ENCODE data around the gene CPA2. TPM values are rescaled to one million over a fixed set of nuclear protein-coding genes. Genes with fewer than 3 reads are reported as not detected.

Gene CPA2
- total and polyA plus RNA-seq, 2 experiments from 2014 or later, result not detected

GRCh38 chr7:130273933-130274255 lies 7.2 kb downstream of the CPA2 start:
- DNase-seq (ENCODE audit: low spot score), result peak; percentile 58
- H4K20me1 ChIP-seq (replicated peaks; ENCODE audit: insufficient read depth), result no peaks in the 10 kb centered on the region
- peaks cover 11% of the 10 kb centered on the region; the same call in 1 of the 2 replicates for H3K9me2 ChIP-seq (ENCODE audit: insufficient read depth)
- Mint-ChIP-seq H3K4me1 (peaks cover 60% of the 10 kb centered on the region), H3K4me3 (peak overlapping the region; percentile 58), H3K36me3 (ENCODE audit: low read depth) (no peaks in the 10 kb centered on the region), H3K9me3 (peaks cover 2% of the 10 kb centered on the region; the same call in 2 of the 3 replicates), H3K27me3 (ENCODE audit: insufficient read depth, low read depth, poor library complexity) (peaks cover 6% of the 10 kb centered on the region), H3K27ac (peak overlapping the region; percentile 99)
- H3K27me3 ChIP-seq (ENCODE audit: insufficient read depth), result no peaks in the 10 kb centered on the region
- peak overlapping the region; percentile 26; the same call in 1 of the 2 replicates for H2AFZ ChIP-seq
- no peak for TF ChIP-seq JUNB (IDR thresholded peaks at IDR 0.05; ENCODE audit: unreplicated experiment)
- TF ChIP-seq, protein P1, sequence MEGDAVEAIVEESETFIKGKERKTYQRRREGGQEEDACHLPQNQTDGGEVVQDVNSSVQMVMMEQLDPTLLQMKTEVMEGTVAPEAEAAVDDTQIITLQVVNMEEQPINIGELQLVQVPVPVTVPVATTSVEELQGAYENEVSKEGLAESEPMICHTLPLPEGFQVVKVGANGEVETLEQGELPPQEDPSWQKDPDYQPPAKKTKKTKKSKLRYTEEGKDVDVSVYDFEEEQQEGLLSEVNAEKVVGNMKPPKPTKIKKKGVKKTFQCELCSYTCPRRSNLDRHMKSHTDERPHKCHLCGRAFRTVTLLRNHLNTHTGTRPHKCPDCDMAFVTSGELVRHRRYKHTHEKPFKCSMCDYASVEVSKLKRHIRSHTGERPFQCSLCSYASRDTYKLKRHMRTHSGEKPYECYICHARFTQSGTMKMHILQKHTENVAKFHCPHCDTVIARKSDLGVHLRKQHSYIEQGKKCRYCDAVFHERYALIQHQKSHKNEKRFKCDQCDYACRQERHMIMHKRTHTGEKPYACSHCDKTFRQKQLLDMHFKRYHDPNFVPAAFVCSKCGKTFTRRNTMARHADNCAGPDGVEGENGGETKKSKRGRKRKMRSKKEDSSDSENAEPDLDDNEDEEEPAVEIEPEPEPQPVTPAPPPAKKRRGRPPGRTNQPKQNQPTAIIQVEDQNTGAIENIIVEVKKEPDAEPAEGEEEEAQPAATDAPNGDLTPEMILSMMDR (conservative IDR thresholded peaks at IDR 0.05; ENCODE audit: low read depth in 2 of 2), result 0 out of 4 replicates have a peak, but pooled peaks of 1 of the 2 experiments have one; percentile 15
- H3K27ac ChIP-seq (ENCODE audit: low read depth), result peak overlapping the region; percentile 87
- peaks cover 3% of the 10 kb centered on the region; the same call in 1 of the 2 replicates for H3F3A ChIP-seq (replicated peaks; ENCODE audit: low read depth)
- H3K4me3 ChIP-seq, result peak overlapping the region; percentile 31
- no peaks in the 10 kb centered on the region for H3K36me3 ChIP-seq (ENCODE audit: insufficient read depth)
- ATAC-seq, result peak; percentile 9
- H3K4me1 ChIP-seq (ENCODE audit: insufficient read depth), result peaks cover 43% of the 10 kb centered on the region
- H3K4me2 ChIP-seq, result peak overlapping the region; percentile 48
- no peaks in the 10 kb centered on the region for H3K79me2 ChIP-seq (replicated peaks; ENCODE audit: insufficient read depth)

- peaks cover 6% of the 10 kb centered on the region for H3K27me3 Mint-ChIP-seq (ENCODE audit: insufficient read depth, low read depth, poor library complexity)
- Histone ChIP-seq H3F3A (replicated peaks; ENCODE audit: low read depth) (peaks cover 3% of the 10 kb centered on the region; the same call in 1 of the 2 replicates), H3K4me3 (peak overlapping the region; percentile 31), H3K4me1 (ENCODE audit: insufficient read depth) (peaks cover 43% of the 10 kb centered on the region), H3K36me3 (ENCODE audit: insufficient read depth) (no peaks in the 10 kb centered on the region), H4K20me1 (replicated peaks; ENCODE audit: insufficient read depth) (no peaks in the 10 kb centered on the region), H3K4me2 (peak overlapping the region; percentile 48), H2AFZ (no peak overlapping the region), H3K27me3 (ENCODE audit: insufficient read depth) (no peaks in the 10 kb centered on the region), H3K79me2 (replicated peaks; ENCODE audit: insufficient read depth) (no peaks in the 10 kb centered on the region), H3K27ac (ENCODE audit: low read depth) (peak overlapping the region; percentile 87), H3K9me2 (ENCODE audit: insufficient read depth) (peaks cover 14% of the 10 kb centered on the region; the same call in 1 of the 2 replicates)
- H3K36me3 Mint-ChIP-seq (ENCODE audit: low read depth), result no peaks in the 10 kb centered on the region
- H3K27ac Mint-ChIP-seq, result peak overlapping the region; percentile 99
- no peak for DNase-seq (ENCODE audit: low spot score)
- peak overlapping the region; percentile 58 for H3K4me3 Mint-ChIP-seq
- H3K9me3 Mint-ChIP-seq, result peaks cover 2% of the 10 kb centered on the region; the same call in 2 of the 3 replicates
- no peak for ATAC-seq
- H3K4me1 Mint-ChIP-seq, result peaks cover 58% of the 10 kb centered on the region
- no peak for TF ChIP-seq NANOG (IDR thresholded peaks at IDR 0.05; ENCODE audit: borderline replicate concordance)
- no peak for TF ChIP-seq REST (IDR thresholded peaks at IDR 0.05; ENCODE audit: unreplicated experiment)
- TF ChIP-seq ETS1 (IDR thresholded peaks at IDR 0.05), result no peak
- no peak for TF ChIP-seq EZH2 (IDR thresholded peaks at IDR 0.05; ENCODE audit: low read depth, unreplicated experiment)
- TF ChIP-seq, protein P1 (conservative IDR thresholded peaks at IDR 0.05; ENCODE audit: low read depth in 2 of 2), result no peak
- TF ChIP-seq ZNF331 (CRISPR knock-in tag; IDR thresholded peaks at IDR 0.05; ENCODE audit: low read depth), result no peak
- TF ChIP-seq POLR2AphosphoS5 (IDR thresholded peaks at IDR 0.05; ENCODE audit: low read depth), result no peak
- no peak for TF ChIP-seq STAT1 (IDR thresholded peaks at IDR 0.05; ENCODE audit: unreplicated experiment)
- no peak for TF ChIP-seq ZNF114 (CRISPR knock-in tag; IDR thresholded peaks at IDR 0.05)
- TF ChIP-seq JUNB (IDR thresholded peaks at IDR 0.05; ENCODE audit: unreplicated experiment), result no peak
- TF ChIP-seq EZH2phosphoT487 (IDR thresholded peaks at IDR 0.05; ENCODE audit: unreplicated experiment), result no peak
Measured at GRCh38 chr7:130274296-130274695, 7.6 kb downstream of the CPA2 start.
